Colonic mucosa (tissue), 4 donors: ENCODE results near the gene FLII. TPM values are rescaled to one million over a fixed set of nuclear protein-coding genes. Genes with fewer than 3 reads are reported as not detected.
A peak's percentile ranks its signal among the peaks of the same experiment; 100 is the strongest.

Source experiments
- DNase-seq: peaks from one replicate; pipeline ENCODE4 v3.0.0-alpha.2; 2020
- H3K27ac ChIP-seq: fragments of 200-600 bp; one replicate; pipeline ENCODE4 v1.8.0; 2021
- H3K27me3 ChIP-seq: fragments of 200-600 bp; one replicate; pipeline ENCODE4 v1.8.0; 2021
- H3K36me3 ChIP-seq: fragments of 200-600 bp; one replicate; pipeline ENCODE4 v1.8.0; 2021
- H3K4me1 ChIP-seq: fragments of 200-600 bp; one replicate; pipeline ENCODE4 v1.8.0; 2021; ENCODE audit warnings: mild to moderate bottlenecking
- H3K4me3 ChIP-seq: fragments of 200-600 bp; one replicate; pipeline ENCODE4 v1.8.0; 2021
- H3K9ac ChIP-seq, 2 donors: one replicate each; pipeline ENCODE4 v1.7.0; 2013; ENCODE audit warnings: control low read depth in 2 of 2, low read depth in 2 of 2, low read length in 2 of 2
- H3K9me3 ChIP-seq: fragments of 200-600 bp; one replicate; pipeline ENCODE4 v1.8.0; 2021
- intact Hi-C: fragments of 100-400 bp; cut with DNase I; formaldehyde crosslinking; loops from one replicate; pipeline ENCODE4 v1.14.1; 2022
- total RNA-seq, 2 donors: library from RNA; stranded (reverse); fragmentation: NEBNext Ultra II Directional in 1 of 2; extraction: Animal tissue kit (Norgen Biotek cat#: 25700) in 1 of 2; gene quantifications; one replicate each; pipeline ENCODE4 v1.2.1, GENCODE V29; 2021
- TF ChIP-seq, protein P1 (sequence below): fragments of 200-600 bp; IDR thresholded peaks from one replicate; pipeline ENCODE4 v1.8.0; 2022; ENCODE audit warnings: antibody characterized with exemption, mild to moderate bottlenecking
- donor health status: healthy.
- donor health status: DM: no; HTN: no; CAD: no.
- donor health status: DM: no; HTN: no; CAD: no.

The FLII gene
- total RNA-seq, 2 donors from 2014 or later: 263 to 293 TPM

DNA sequence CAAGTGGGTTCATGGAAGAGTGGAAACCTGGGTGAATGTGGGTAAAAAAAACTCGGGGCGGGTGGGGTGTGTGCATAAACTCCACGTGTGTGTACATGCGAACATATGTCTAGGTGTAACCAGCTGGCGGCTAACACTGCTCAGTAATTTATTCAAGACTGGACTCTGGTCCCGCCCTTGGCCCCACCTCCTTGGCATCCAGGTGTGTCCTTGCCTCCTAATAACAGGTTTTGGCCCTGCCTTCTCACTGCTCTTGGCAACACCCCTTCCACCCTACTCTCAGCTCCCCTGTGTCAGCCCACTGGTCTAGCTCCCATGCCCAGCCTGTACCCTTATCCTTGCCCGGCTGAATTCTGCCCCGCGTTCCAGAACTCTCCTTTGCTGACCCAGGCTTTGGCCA, 8.3 kb downstream of the FLII start:
- Histone ChIP-seq H3K36me3 (peaks cover 44% of the 10 kb centered on the region), H3K4me3 (no peak overlapping the region), H3K4me1 (no peaks in the 10 kb centered on the region), H3K9ac (no peak overlapping the region), H3K9me3 (no peaks in the 10 kb centered on the region), H3K27ac (no peak overlapping the region), H3K27me3 (no peaks in the 10 kb centered on the region)
- peak; percentile 80 for DNase-seq
- TF ChIP-seq, protein P1, sequence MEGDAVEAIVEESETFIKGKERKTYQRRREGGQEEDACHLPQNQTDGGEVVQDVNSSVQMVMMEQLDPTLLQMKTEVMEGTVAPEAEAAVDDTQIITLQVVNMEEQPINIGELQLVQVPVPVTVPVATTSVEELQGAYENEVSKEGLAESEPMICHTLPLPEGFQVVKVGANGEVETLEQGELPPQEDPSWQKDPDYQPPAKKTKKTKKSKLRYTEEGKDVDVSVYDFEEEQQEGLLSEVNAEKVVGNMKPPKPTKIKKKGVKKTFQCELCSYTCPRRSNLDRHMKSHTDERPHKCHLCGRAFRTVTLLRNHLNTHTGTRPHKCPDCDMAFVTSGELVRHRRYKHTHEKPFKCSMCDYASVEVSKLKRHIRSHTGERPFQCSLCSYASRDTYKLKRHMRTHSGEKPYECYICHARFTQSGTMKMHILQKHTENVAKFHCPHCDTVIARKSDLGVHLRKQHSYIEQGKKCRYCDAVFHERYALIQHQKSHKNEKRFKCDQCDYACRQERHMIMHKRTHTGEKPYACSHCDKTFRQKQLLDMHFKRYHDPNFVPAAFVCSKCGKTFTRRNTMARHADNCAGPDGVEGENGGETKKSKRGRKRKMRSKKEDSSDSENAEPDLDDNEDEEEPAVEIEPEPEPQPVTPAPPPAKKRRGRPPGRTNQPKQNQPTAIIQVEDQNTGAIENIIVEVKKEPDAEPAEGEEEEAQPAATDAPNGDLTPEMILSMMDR: no peak
- intact Hi-C loops: no loop called here

DNA sequence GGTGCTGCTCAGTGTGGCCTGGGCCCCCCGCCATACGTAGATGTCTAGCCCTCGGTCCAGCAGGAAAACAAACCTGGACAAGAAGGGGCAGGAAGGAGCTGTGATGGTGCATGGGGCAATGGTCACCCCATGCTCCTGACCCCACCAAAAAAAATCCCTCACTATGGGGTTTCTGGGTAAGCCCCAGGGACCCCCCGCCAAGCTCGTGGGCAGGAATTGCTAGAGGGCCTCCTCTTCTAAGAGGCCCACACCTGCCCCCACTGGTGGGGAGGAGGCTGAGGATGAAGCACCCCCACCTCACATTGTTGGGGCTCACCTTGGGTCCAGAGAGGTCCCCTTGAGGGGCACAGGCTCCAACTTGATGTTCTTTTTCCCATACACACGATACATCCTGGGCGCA, 9.7 kb downstream of the FLII start:
- Histone ChIP-seq H3K9ac (no peak overlapping the region), H3K9me3 (no peaks in the 10 kb centered on the region), H3K27ac (no peak overlapping the region), H3K4me1 (no peaks in the 10 kb centered on the region), H3K27me3 (no peaks in the 10 kb centered on the region), H3K36me3 (peaks cover 35% of the 10 kb centered on the region), H3K4me3 (no peak overlapping the region)
- no peak for DNase-seq
- intact Hi-C loops: loop anchor here (5.0 kb wide), 1 partner anchor 68 kb away; the partner anchor contains the start of gene SMCR8
- TF ChIP-seq, protein P1: no peak

DNA sequence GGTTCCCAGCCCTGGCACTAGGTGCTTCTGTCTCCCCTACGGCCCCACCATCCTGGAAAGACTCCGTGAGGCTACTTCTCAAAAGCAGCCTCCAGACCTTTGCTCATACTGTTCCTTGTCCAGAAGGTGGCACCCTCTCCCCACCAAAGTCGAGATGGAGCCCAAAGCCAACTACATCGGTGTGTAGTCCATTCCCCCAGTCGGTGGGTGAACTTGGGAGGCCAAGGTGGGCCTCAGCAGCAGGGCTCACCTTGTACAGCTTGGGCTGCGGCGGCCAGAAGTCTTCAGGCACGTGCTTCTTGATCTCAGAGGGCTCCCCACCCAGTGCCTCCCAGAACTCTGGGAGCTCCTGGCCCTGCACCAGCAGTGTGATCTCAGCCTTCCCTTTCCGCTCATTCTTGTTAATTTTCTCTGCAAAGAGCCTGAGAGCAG, 10.2 kb downstream of the FLII start:
- peaks cover 31% of the 10 kb centered on the region for H3K36me3 ChIP-seq
- no peak overlapping the region for H3K27ac ChIP-seq
- no peaks in the 10 kb centered on the region for H3K4me1 ChIP-seq

DNA sequence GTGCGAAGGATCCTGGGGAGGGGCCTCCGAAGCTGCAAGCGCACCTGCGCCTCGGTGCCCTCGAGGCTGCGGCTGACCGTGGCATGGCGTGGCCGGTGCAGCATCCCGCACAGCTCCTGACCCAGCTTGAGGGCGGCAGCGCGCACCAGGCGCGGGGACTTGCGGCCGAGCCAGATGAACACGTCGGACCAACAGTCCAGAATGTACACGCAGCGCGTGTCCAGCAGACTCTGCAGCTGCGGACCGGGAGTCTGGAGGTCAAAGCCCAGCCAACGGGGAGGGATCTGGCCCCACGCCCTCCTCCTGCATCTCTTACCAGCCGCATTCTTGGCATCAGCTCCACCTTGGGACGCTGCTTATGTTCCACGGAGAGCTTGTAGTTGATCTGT, 10.9 kb downstream of the FLII start:
- peak overlapping the region in 1 of 2 donors; percentile 24 for H3K9ac ChIP-seq
- TF ChIP-seq, protein P1: no peak
- H3K9me3 ChIP-seq: no peaks in the 10 kb centered on the region
- peak; percentile 32 for DNase-seq
- intact Hi-C loops: loop anchor here (5.0 kb wide), 1 partner anchor 70 kb away; the partner anchor contains the start of gene SMCR8
- no peaks in the 10 kb centered on the region for H3K27me3 ChIP-seq
- peaks cover 25% of the 10 kb centered on the region for H3K36me3 ChIP-seq
- H3K27ac ChIP-seq: no peak overlapping the region
- no peak overlapping the region for H3K4me3 ChIP-seq
- H3K4me1 ChIP-seq: no peaks in the 10 kb centered on the region

More for the DNA sequence above, 10.2 kb downstream of the FLII start:
- H3K9ac ChIP-seq: no peak overlapping the region
- H3K4me3 ChIP-seq: no peak overlapping the region
- no peaks in the 10 kb centered on the region for H3K9me3 ChIP-seq
- DNase-seq: peak; percentile 74
- no peaks in the 10 kb centered on the region for H3K27me3 ChIP-seq
- TF ChIP-seq, protein P1: peak; percentile 69
- intact Hi-C loops: loop anchor here (5.0 kb wide), 1 partner anchor 69 kb away; the partner anchor contains the start of gene SMCR8

DNA sequence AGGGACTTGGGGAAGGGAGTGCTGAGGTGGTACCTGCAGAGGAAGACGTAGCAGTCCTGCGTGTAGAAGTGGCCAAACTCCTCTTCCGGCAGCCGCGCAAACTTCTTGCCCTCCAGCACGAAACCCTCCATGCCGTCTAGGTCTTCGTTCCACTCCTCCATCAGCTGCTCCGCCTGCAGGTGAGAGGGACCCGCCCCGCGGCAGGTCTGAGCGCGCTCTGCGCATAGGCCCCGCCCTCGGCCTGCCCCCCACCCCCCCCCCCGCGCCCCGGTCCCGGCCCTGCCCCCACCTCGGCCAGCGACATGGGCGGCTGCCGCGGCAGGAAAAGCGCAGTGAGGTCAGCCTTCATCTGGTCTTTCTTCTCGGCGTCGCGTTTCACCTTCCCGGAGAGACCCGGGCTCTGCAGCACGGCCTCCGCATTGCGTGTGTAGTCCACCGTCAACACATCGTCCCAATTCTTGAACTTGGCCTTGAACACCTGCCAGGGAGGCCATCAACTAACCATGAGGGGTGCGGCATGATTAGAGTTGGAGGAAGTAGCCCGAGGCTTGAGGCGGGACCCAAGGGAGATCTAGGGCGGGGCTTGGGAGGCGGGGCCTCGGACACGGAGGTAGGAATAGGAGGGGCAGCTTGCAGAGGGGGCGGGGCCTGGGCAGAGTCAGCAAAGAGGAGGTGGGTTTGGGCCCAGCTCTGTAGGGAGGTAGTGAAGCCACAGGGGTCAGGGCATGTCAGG, 11.5 kb downstream of the FLII start:
- H3K36me3 ChIP-seq: peaks cover 25% of the 10 kb centered on the region
- intact Hi-C loops: loop anchor here (5.0 kb wide), 1 partner anchor 70 kb away; the partner anchor contains the start of gene SMCR8

More for the DNA sequence above, 11.5 kb downstream of the FLII start:
- H3K9ac ChIP-seq: peak overlapping the region; percentile 24 to 40
- H3K4me1 ChIP-seq: no peaks in the 10 kb centered on the region
- TF ChIP-seq, protein P1: no peak
- H3K9me3 ChIP-seq: no peaks in the 10 kb centered on the region
- peak overlapping the region; percentile 63 for H3K27ac ChIP-seq
- peak; percentile 95 for DNase-seq
- H3K27me3 ChIP-seq: no peaks in the 10 kb centered on the region
- H3K4me3 ChIP-seq: peak overlapping the region; percentile 0
